Cardiac muscle cell (in vitro differentiated cells and primary cell): Measurements from ENCODE around the gene PLD5. TPM values are rescaled to one million over a fixed set of nuclear protein-coding genes. Genes with fewer than 3 reads are reported as not detected.

Source experiments
- DNase-seq, 2 donors: peaks; one replicate each; pipeline versions ENCODE4 v3.0.0 to v3.0.0-alpha.2; 2010 to 2017; ENCODE audit warnings: low read depth in 1 of 2, low spot score in 1 of 2
- H3K27ac ChIP-seq: fragments of 200-600 bp; sonication (generic); 2 replicates; pipeline ENCODE4 v1.5.1; 2016
- H3K27me3 ChIP-seq: fragments of 200-600 bp; sonication (generic); 2 replicates; pipeline ENCODE4 v1.6.0; 2016; ENCODE audit warnings: control low read depth
- H3K36me3 ChIP-seq: fragments of 200-600 bp; sonication (generic); 2 replicates; pipeline ENCODE4 v1.5.1; 2016; ENCODE audit warnings: control low read depth
- H3K4me1 ChIP-seq: fragments of 200-600 bp; sonication (generic); 2 replicates; pipeline ENCODE4 v1.8.1; 2017; ENCODE audit warnings: low read depth, mild to moderate bottlenecking, mixed run types
- H3K4me3 ChIP-seq: fragments of 200-600 bp; sonication (generic); 2 replicates; pipeline ENCODE4 v1.5.1; 2016; ENCODE audit warnings: mild to moderate bottlenecking
- H3K9me3 ChIP-seq: fragments of 200-600 bp; sonication (generic); 2 replicates; pipeline ENCODE4 v1.5.1; 2017; ENCODE audit warnings: low read depth, mild to moderate bottlenecking, control low read depth
- CTCF ChIP-seq: IDR thresholded peaks from 2 replicates; pipeline ENCODE4 v1.5.1; 2012; ENCODE audit warnings: low read depth, mild to moderate bottlenecking, low read length
- polyA plus RNA-seq: library from polyadenylated mRNA; unstranded; fragments of >200 nt; fragmentation: Nextera tagmentation; extraction: Ambion mirVana; gene quantifications from 2 replicates; pipeline ENCODE4 v1.2.1, GENCODE V29; 2016
- total RNA-seq: library from RNA; depleted of rRNA; stranded (reverse); fragments of >200 nt; gene quantifications from 2 replicates; pipeline ENCODE4 v1.2.3, GENCODE V29; 2016

The PLD5 gene
- total and polyA plus RNA-seq, 2 experiments from 2014 or later, result 0.03 to 0.06 TPM

- Histone ChIP-seq H3K36me3 (no peaks in the 10 kb centered on the region), H3K27me3 (no peaks in the 10 kb centered on the region), H3K4me1 (no peaks in the 10 kb centered on the region), H3K9me3 (no peaks in the 10 kb centered on the region), H3K27ac (no peak overlapping the region), H3K4me3 (no peak overlapping the region)
- no peak for TF ChIP-seq CTCF
- no peak for DNase-seq
These were observed 67.7 kb downstream of the PLD5 start for GRCh38 chr1:242456726-242457269.

DNA sequence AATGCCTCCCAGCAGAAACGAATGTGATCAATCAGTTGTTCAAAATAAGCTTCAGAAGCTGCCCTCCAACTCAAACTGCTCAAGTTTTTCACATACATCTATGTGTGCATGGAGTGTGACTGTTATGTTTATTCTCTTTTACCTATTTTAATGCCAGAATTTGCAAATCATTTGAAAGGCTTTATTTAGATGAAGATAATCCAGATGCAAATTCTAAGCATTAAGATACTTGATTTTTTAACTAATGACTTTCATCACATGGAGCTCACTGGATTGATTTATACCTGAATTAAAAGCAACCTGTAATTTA lies 69.5 kb downstream of the PLD5 start:
- H3K36me3 ChIP-seq, result no peaks in the 10 kb centered on the region
- no peak overlapping the region for H3K4me3 ChIP-seq
- no peaks in the 10 kb centered on the region for H3K9me3 ChIP-seq
- no peaks in the 10 kb centered on the region for H3K4me1 ChIP-seq
- H3K27ac ChIP-seq, result no peak overlapping the region
- H3K27me3 ChIP-seq, result no peaks in the 10 kb centered on the region
- TF ChIP-seq CTCF, result no peak
- DNase-seq, result no peak

DNA sequence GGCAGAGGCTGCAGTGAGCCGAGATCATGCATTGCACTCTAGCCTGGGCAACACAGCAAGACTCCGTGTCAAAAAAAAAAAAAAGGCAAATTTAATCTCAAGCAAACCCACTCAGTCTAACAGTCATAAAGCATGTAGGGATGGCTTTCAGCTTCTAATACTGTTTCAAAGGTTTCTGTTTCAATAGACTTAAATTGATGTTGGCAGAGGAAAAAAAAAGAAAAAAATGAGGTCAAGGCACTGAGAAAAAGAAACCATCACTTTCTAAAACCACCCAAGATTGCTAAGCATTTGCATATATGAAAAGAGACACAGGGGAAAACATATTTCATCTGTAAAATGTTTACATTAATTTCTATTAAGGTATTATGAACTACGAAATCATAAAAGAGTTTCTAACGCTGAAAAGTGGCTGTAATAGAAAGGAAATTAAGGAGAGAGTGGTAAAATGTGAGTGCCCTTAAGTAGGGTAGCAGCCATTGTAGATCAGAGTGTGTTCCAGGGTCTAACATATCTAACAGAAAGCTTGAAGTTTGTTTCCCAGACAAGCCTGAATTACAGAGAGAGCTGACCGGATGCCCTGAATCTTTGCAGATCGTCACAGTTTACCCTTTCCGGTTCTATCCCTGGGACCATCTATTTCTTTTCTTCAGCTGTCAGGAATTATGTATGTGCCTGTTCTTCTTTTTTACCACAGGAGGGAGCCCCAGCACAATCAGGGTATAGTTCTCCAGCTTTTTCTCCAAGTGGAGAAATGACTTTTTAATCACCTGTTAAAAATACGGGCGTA lies 70.0 kb downstream of the PLD5 start:
- Histone ChIP-seq H3K27ac (no peak overlapping the region), H3K9me3 (no peaks in the 10 kb centered on the region), H3K27me3 (no peaks in the 10 kb centered on the region), H3K36me3 (no peaks in the 10 kb centered on the region), H3K4me3 (no peak overlapping the region), H3K4me1 (no peaks in the 10 kb centered on the region)
- peak; percentile 61 for TF ChIP-seq CTCF
- DNase-seq, result peak; percentile 44 to 62

GRCh38 chr1:242452573-242452972 lies 71.9 kb downstream of the PLD5 start:
- TF ChIP-seq CTCF, result no peak
- Histone ChIP-seq H3K27me3 (no peaks in the 10 kb centered on the region), H3K9me3 (no peaks in the 10 kb centered on the region), H3K27ac (no peak overlapping the region), H3K4me3 (no peak overlapping the region), H3K36me3 (no peaks in the 10 kb centered on the region), H3K4me1 (no peaks in the 10 kb centered on the region)
- DNase-seq, result no peak

DNA sequence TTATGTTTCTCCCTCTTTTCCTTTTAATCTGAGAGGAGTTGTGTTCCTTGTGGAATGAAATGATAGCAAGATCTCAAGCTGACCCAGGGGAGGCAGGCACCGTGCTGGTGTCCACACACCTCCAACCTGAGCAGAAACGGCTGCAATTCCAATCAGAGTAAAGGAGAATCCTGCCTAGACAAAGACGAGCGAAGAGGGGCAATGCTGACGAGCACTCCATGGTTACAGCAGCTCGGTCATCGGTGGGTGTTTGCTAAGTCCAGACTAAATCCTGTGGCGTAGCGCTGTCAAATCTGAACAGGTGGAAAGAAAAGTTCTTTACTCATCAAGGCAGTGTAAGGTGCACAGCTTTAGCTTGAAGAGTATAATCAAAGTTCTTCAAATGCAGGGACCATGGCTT lies 74.8 kb downstream of the PLD5 start:
- Histone ChIP-seq H3K36me3 (no peaks in the 10 kb centered on the region), H3K4me1 (no peaks in the 10 kb centered on the region), H3K4me3 (no peak overlapping the region), H3K27ac (no peak overlapping the region), H3K27me3 (no peaks in the 10 kb centered on the region), H3K9me3 (no peaks in the 10 kb centered on the region)
- no peak for DNase-seq
- TF ChIP-seq CTCF, result no peak
